Left lung (tissue), 10 donors: ENCODE data around the gene EPHA2. TPM values are rescaled to one million over a fixed set of nuclear protein-coding genes. Genes with fewer than 3 reads are reported as not detected.
A peak's percentile ranks its signal among the peaks of the same experiment; 100 is the strongest.

Experiments used
- ATAC-seq: fragments of 200-7000 bp; cut with Tn5 transposase; one replicate; pipeline ENCODE4 v1.9.1; 2020; ENCODE audit warnings: moderate library complexity
- DNase-seq, 4 donors: peaks; one replicate each; pipeline ENCODE4 v3.0.0-alpha.2; 2013 to 2020
- H3K27ac ChIP-seq, 2 donors: fragments of 200-600 bp; sonication (generic) in 1 of 2; one replicate each; pipeline versions ENCODE4 v1.5.0 to v1.8.0; 2020 to 2021
- H3K27me3 ChIP-seq, 2 donors: fragments of 200-600 bp; sonication (generic) in 1 of 2; one replicate each; pipeline versions ENCODE4 v1.5.0 to v1.8.0; 2020 to 2021
- H3K36me3 ChIP-seq, 2 donors: fragments of 200-600 bp; sonication (generic) in 1 of 2; one replicate each; pipeline versions ENCODE4 v1.5.0 to v1.8.0; 2020 to 2021
- H3K4me1 ChIP-seq, 2 donors: fragments of 200-600 bp; one replicate each; pipeline ENCODE4 v1.8.0; 2021
- H3K4me3 ChIP-seq, 2 donors: fragments of 200-600 bp; sonication (generic) in 1 of 2; one replicate each; pipeline versions ENCODE4 v1.5.0 to v1.8.0; 2020 to 2021; ENCODE audit warnings: mild to moderate bottlenecking in 1 of 2
- H3K9me3 ChIP-seq, 2 donors: fragments of 200-600 bp; sonication (generic) in 1 of 2; one replicate each; pipeline versions ENCODE4 v1.5.0 to v1.8.0; 2020 to 2021
- intact Hi-C, 2 donors: fragments of 100-400 bp; cut with DNase I; formaldehyde crosslinking; loops; one replicate each; pipeline versions ENCODE4 v1.11.2 to v1.14.2; 2022
- polyA plus RNA-seq, 6 donors: library from polyadenylated mRNA; unstranded; fragments of 120-200 nt; gene quantifications; one replicate each; pipeline ENCODE4 v1.2.1, GENCODE V29; 2013; ENCODE audit not compliant: insufficient read length in 6 of 6
- total RNA-seq, 2 donors: library from RNA; stranded (reverse); fragmentation: NEBNext Ultra II Directional; extraction: Animal tissue kit (Norgen Biotek cat#: 25700); gene quantifications; one replicate each; pipeline ENCODE4 v1.2.1, GENCODE V29; 2021
- TF ChIP-seq, protein P1 (sequence below), 2 donors: fragments of 200-600 bp; sonication (generic) in 1 of 2; IDR thresholded peaks; one replicate each; pipeline versions ENCODE4 v1.5.0 to v1.8.0; 2021; ENCODE audit warnings: antibody characterized with exemption in 2 of 2
- donor health status: DM: no; HTN: yes; CAD: no.
- donor health status: DM: no; HTN: no; CAD: no.

EPHA2 gene
- total and polyA plus RNA-seq, 8 donors: 12.6 to 62.6 (median 33.9) TPM

DNA sequence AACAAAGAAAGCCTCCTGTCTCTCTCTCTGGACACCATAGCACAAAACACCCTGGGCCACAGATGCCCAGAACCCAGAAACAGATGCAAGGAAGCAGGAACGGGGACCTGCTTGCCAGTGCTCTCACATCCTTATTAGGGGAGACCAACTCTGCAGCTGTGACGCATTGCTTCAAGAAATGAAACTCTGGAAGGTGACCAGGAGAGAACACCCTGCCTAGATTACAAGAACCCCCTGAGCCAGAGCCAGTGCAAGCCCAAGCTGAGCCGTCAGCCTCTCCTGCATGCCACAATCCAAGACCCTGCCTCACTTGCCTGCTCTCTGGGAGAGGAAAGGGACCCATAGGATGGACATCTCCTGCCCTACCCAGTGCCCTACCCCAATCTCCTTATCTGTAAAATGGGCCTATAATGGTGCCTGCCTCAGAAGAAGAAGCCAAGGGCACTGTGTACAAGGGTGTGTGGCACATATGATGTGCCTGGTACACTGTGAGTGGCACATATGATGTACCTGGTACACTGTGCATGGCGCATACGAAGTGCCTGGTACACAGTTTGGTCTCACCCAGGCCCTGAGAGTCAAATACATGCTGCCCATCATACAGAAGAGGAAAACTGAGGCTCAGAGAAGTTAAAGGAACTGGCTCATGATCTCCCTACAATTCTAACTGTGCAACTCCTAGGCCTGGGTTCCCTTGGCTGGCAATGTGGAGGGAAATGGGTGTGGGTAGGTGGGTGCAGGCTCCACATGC is 65.6 kb downstream of the EPHA2 start:
- no peaks in the 10 kb centered on the region for H3K27me3 ChIP-seq
- H3K9me3 ChIP-seq: no peaks in the 10 kb centered on the region
- no peak overlapping the region for H3K4me3 ChIP-seq
- DNase-seq (no peak), ATAC-seq (no peak)
- intact Hi-C loops: no loop called here
- no peak overlapping the region for H3K27ac ChIP-seq
- no peaks in the 10 kb centered on the region for H3K4me1 ChIP-seq
- H3K36me3 ChIP-seq: no peaks in the 10 kb centered on the region
- TF ChIP-seq, protein P1, sequence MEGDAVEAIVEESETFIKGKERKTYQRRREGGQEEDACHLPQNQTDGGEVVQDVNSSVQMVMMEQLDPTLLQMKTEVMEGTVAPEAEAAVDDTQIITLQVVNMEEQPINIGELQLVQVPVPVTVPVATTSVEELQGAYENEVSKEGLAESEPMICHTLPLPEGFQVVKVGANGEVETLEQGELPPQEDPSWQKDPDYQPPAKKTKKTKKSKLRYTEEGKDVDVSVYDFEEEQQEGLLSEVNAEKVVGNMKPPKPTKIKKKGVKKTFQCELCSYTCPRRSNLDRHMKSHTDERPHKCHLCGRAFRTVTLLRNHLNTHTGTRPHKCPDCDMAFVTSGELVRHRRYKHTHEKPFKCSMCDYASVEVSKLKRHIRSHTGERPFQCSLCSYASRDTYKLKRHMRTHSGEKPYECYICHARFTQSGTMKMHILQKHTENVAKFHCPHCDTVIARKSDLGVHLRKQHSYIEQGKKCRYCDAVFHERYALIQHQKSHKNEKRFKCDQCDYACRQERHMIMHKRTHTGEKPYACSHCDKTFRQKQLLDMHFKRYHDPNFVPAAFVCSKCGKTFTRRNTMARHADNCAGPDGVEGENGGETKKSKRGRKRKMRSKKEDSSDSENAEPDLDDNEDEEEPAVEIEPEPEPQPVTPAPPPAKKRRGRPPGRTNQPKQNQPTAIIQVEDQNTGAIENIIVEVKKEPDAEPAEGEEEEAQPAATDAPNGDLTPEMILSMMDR (IDR thresholded peaks at IDR 0.05): no peak

DNA sequence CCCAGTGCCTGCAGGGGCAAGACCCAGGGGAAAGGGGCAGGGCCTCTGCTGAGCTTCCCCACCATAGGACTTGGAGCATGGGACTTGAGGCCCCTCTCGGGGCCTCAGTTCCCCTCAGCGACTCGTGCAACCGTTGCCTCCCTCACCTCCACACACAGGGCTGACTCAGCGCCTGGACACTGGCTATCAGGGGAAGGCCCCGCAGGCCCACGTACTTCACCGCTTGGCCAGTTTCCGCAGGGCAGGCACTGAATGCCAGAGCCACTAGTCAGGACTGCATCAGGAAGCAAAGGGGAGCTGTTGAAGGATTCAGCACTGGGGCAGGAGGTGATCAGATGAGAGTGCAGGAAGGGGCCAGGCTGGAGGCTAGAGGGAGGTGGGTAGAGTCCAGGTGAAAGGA is 66.9 kb downstream of the EPHA2 start:
- Histone ChIP-seq H3K36me3 (no peaks in the 10 kb centered on the region), H3K4me3 (no peak overlapping the region), H3K27ac (no peak overlapping the region), H3K4me1 (no peaks in the 10 kb centered on the region), H3K9me3 (no peaks in the 10 kb centered on the region), H3K27me3 (no peaks in the 10 kb centered on the region)
- ATAC-seq (no peak), DNase-seq (peak in 1 of 4 donors; percentile 68)
- TF ChIP-seq, protein P1 (IDR thresholded peaks at IDR 0.05): no peak
- intact Hi-C loops: no loop called here

DNA sequence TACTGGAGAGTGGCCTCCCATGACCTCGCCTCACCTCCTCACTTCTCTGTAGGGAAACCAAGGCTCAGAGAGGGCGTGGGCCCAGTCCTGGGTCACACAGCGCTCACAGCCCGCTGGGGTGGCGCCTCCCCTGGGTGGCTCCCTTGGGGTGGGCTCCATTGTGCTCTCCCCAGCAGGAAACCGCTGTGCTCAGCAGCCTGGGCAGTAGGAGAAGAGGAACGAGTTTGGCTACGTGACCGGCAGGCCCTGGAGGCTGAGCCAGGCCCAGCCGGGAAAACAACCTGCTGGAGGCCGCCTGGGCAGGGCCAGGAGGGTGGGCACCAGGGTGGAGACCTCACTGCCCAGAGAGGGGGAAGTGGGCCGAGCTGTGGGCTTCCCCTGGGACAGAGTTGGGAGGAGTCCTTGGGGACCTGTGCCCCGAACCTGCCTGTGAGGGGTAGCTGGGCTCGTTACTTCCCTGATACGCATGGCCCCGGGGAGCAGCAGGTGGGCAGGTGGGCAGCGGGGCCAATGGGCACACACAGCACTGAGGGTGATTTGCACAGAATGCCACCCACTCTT is 67.4 kb downstream of the EPHA2 start:
- ATAC-seq (no peak), DNase-seq (peak in 1 of 4 donors; percentile 49)
- Histone ChIP-seq H3K27me3 (no peaks in the 10 kb centered on the region), H3K4me3 (no peak overlapping the region), H3K4me1 (no peaks in the 10 kb centered on the region), H3K36me3 (no peaks in the 10 kb centered on the region), H3K27ac (no peak overlapping the region), H3K9me3 (no peaks in the 10 kb centered on the region)
- intact Hi-C loops: no loop called here
- TF ChIP-seq, protein P1 (IDR thresholded peaks at IDR 0.05): no peak

DNA sequence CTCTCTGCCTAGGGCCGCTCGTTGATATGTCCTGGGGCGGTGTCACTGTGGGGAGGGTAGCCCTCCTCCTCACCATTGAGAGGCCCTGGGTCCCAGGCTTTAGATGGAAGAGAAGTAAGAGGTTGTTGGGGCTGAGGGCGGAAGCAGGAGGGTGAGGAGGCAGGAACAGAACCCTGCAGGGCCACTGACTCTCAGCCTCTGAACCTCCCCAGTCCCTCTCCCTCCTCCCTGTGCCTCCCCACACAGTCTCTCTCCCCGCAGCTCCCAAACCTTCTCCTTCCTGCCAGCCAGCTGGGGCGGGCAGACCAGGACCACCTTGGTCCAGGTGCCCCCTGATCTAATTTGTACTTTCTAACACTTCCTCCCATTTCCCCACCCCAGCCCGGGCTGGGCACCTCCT is 68.1 kb downstream of the EPHA2 start:
- H3K27ac ChIP-seq: no peak overlapping the region
- peak in 1 of 4 donors; percentile 35 for DNase-seq
- no peak for ATAC-seq
- no peak overlapping the region for H3K4me3 ChIP-seq
- intact Hi-C loops: no loop called here
- H3K36me3 ChIP-seq: no peaks in the 10 kb centered on the region
- H3K4me1 ChIP-seq: no peaks in the 10 kb centered on the region
- H3K27me3 ChIP-seq: no peaks in the 10 kb centered on the region
- no peaks in the 10 kb centered on the region for H3K9me3 ChIP-seq
- TF ChIP-seq, protein P1 (IDR thresholded peaks at IDR 0.05): no peak

DNA sequence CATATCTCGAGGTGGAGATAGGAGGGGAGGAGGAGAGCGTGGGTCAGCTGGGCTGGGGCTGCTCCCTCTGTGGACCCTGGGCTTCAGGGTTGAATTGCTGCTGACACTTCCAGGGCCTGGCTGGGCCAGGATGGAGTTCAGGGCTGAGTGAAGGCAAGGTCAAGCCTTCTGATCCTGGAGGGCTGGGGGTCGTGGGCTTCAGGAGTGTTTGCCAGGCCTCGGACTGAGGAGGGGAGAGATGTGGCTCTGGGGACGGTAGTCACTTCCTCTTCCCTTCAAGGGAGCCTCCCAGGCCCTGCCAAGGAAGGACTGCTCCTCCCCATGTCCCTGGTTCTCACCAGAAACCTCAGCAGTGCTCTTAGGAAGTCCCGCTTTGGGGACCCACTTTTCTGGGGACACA is 70.3 kb downstream of the EPHA2 start:
- intact Hi-C loops: no loop called here
- Histone ChIP-seq H3K27ac (no peak overlapping the region), H3K4me3 (no peak overlapping the region), H3K4me1 (no peaks in the 10 kb centered on the region), H3K9me3 (no peaks in the 10 kb centered on the region), H3K27me3 (no peaks in the 10 kb centered on the region), H3K36me3 (no peaks in the 10 kb centered on the region)
- ATAC-seq (no peak), DNase-seq (peak in 1 of 4 donors; percentile 43)
- TF ChIP-seq, protein P1 (IDR thresholded peaks at IDR 0.05): no peak
